ENCODE measurements around the gene RFC1. TPM values are rescaled to one million over a fixed set of nuclear protein-coding genes. Genes with fewer than 3 reads are reported as not detected.

Gene RFC1
- total and polyA plus RNA-seq, 2 of the 4 experiments (the other 2 are of a cell fraction): 18.4 to 49.3 TPM

DNA sequence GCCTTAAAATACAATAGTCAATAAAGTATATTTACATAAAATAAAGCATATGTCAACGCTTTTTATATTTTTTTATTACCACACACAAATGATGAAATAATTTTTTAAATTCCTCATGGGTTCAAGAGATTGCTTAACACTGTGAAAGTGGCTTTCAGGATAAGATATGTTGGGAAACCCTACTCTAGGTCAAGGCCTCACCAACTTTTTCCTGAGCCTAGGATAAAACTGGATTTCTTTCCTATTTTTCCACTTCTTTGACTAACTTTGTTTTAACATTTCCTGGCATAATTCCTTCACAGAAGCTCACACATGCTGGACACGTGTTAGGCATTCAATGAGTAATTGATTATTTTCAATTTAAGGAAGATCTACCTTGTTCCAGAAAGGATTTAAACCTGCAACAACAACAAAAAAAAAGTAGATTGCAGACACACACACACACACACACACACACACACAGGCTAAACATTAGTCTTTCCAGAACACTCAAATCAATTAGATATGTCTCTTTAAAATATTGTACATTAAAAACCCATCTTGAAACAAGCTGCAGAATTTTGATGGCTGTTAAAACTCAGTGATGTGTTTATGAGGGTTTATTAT, 49.6 kb upstream of the RFC1 start:
- POLR2A ChIA-PET (ENCODE audit: unreplicated experiment): no interaction called here
- Histone ChIP-seq H3K36me3 (ENCODE audit: control insufficient read depth, insufficient read depth, low read length) (no peaks in the 10 kb centered on the region), H3K4me1 (ENCODE audit: control insufficient read depth, insufficient read depth, low read length) (no peaks in the 10 kb centered on the region), H3K27me3 (ENCODE audit: control insufficient read depth, insufficient read depth, low read length) (peaks cover 3% of the 10 kb centered on the region; the same call in 1 of the 2 replicates), H3K79me1 (ENCODE audit: low read depth in 1 of 2, low read length in 2 of 2) (no peaks in the 10 kb centered on the region), H3K9me1 (ENCODE audit: insufficient read depth, low read length) (no peaks in the 10 kb centered on the region), H3K4me3 (ENCODE audit: insufficient read depth, low read depth, low read length) (no peak overlapping the region), H4K91ac (ENCODE audit: insufficient read depth, low read depth, low read length) (no peak overlapping the region), H3K18ac (ENCODE audit: low read depth, low read length) (no peak overlapping the region), H3K9ac (ENCODE audit: low read depth, low read length) (no peak overlapping the region), H3K9me3 (ENCODE audit: control insufficient read depth, insufficient read depth, low read length) (no peaks in the 10 kb centered on the region), H3K4ac (ENCODE audit: low read depth, low read length) (no peak overlapping the region), H4K8ac (ENCODE audit: low read depth in 2 of 2, low read length in 2 of 2) (no peak overlapping the region), H3K4me2 (ENCODE audit: low read depth, low read length) (no peak overlapping the region), H3K27ac (ENCODE audit: insufficient read depth, low read length) (no peak overlapping the region), H3K56ac (ENCODE audit: extremely low read depth, insufficient read depth, low read length) (no peak overlapping the region), H4K5ac (ENCODE audit: low read depth, low read length) (no peak overlapping the region), H2BK120ac (ENCODE audit: low read depth, low read length) (no peak overlapping the region), H2AK9ac (replicated peaks; ENCODE audit: low read depth, low read length, poor library complexity) (no peak overlapping the region), H2BK5ac (ENCODE audit: low read depth, low read length, poor library complexity, severe bottlenecking) (no peak overlapping the region), H2BK15ac (ENCODE audit: low read depth, low read length) (no peak overlapping the region), H4K20me1 (ENCODE audit: insufficient read depth, low read length) (no peaks in the 10 kb centered on the region), H2AFZ (replicated peaks; ENCODE audit: low read length, poor library complexity) (no peak overlapping the region), H3K23ac (ENCODE audit: low read depth, low read length) (no peak overlapping the region), H3K14ac (replicated peaks; ENCODE audit: low read depth, low read length) (no peak overlapping the region), H2AK5ac (ENCODE audit: low read depth, low read length) (no peak overlapping the region), H2BK20ac (ENCODE audit: low read depth, low read length) (no peak overlapping the region)
- CTCF ChIA-PET: no interaction called here
- WGBS, 2 experiments (ENCODE audit: extremely low coverage in 2 of 2, insufficient read length in 1 of 2): no CpG with 5 or more reads among the region's 2 CpGs
- intact Hi-C loops (cut with micrococcal nuclease) (no loop called here), in situ Hi-C loops (cut with MboI; ENCODE audit: low sequenced_read_pairs) (no loop called here), dilution Hi-C loops (cut with HindIII; ENCODE audit: low sequenced_read_pairs, unreplicated experiment) (no loop called here)
- ATAC-seq (ENCODE audit: low read depth): no peak
- DNase-seq: no peak
- BruUV-seq (replicated peaks): no TSS peak
- no peak; the same call in 1 of the 2 replicates for TF ChIP-seq CEBPB (IDR thresholded peaks at IDR 0.05; ENCODE audit: low read depth, low read length)
- no peak for TF ChIP-seq MAZ (IDR thresholded peaks at IDR 0.05; ENCODE audit: borderline replicate concordance, low read depth, low read length)
- TF ChIP-seq POLR2A (IDR thresholded peaks at IDR 0.05; ENCODE audit: low read depth, low read length): no peak
- TF ChIP-seq ELK1 (IDR thresholded peaks at IDR 0.05; ENCODE audit: borderline replicate concordance, low read depth, low read length): no peak
- TF ChIP-seq MXI1 (IDR thresholded peaks at IDR 0.05; ENCODE audit: borderline replicate concordance, low read depth, low read length): no peak
- TF ChIP-seq NFE2L2 (IDR thresholded peaks at IDR 0.05; ENCODE audit: low read depth, low read length): no peak
- no peak for TF ChIP-seq RAD21 (IDR thresholded peaks at IDR 0.05; ENCODE audit: low read length)
- TF ChIP-seq USF2 (IDR thresholded peaks at IDR 0.05; ENCODE audit: low read depth, low read length): no peak
- no peak for TF ChIP-seq SMC3 (IDR thresholded peaks at IDR 0.05; ENCODE audit: low read depth, low read length)
- no peak for TF ChIP-seq RFX5 (IDR thresholded peaks at IDR 0.05; ENCODE audit: low read depth, low read length)
- TF ChIP-seq CHD1 (IDR thresholded peaks at IDR 0.05; ENCODE audit: low read depth, low read length): no peak
- TF ChIP-seq FOS (IDR thresholded peaks at IDR 0.05; ENCODE audit: low read depth, low read length): no peak
- TF ChIP-seq RCOR1 (IDR thresholded peaks at IDR 0.05; ENCODE audit: insufficient replicate concordance, low read length): no peak
- TF ChIP-seq CTCF (conservative IDR thresholded peaks at IDR 0.05; ENCODE audit: low read depth, low read length): no peak
- TF ChIP-seq BHLHE40 (IDR thresholded peaks at IDR 0.05; ENCODE audit: low read depth, low read length): no peak
- TF ChIP-seq MAFK (IDR thresholded peaks at IDR 0.05; ENCODE audit: low read depth, low read length): no peak

Measured in IMR-90 (cell line).